HG03460 (cell line): ENCODE results near the gene TBC1D19.
A peak's percentile ranks its signal among the peaks of the same experiment; 100 is the strongest.
"Not testable (repeated sequence)": the region's sequence is repeated elsewhere in the genome, so short reads cannot be mapped to it uniquely, and the experiment has no call there.

Source experiments
- ATAC-seq: cut with Tn5 transposase; IDR thresholded peaks from one replicate; pipeline ENCODE4 v1.9.1; 2021; ENCODE audit not compliant: unreplicated experiment

TBC1D19 gene

GRCh38 chr4:26679040-26679695 lies 95.3 kb downstream of the TBC1D19 start:
- not testable (repeated sequence) for ATAC-seq

- ATAC-seq: no peak
Observed at GRCh38 chr4:26682436-26682835, 98.6 kb downstream of the TBC1D19 start.

- no peak for ATAC-seq
Observed at GRCh38 chr4:26685250-26685649, 101.4 kb downstream of the TBC1D19 start.

GRCh38 chr4:26687728-26688127 lies 103.8 kb downstream of the TBC1D19 start:
- no peak for ATAC-seq

GRCh38 chr4:26690506-26690905 lies 106.6 kb downstream of the TBC1D19 start:
- ATAC-seq: no peak

GRCh38 chr4:26692014-26692726 lies 108.3 kb downstream of the TBC1D19 start:
- no peak for ATAC-seq

GRCh38 chr4:26694131-26694530 lies 110.2 kb downstream of the TBC1D19 start:
- not testable (repeated sequence) for ATAC-seq

GRCh38 chr4:26700110-26700509 lies 116.2 kb downstream of the TBC1D19 start:
- no peak for ATAC-seq

GRCh38 chr4:26701095-26701494 lies 117.2 kb downstream of the TBC1D19 start:
- ATAC-seq: no peak

- ATAC-seq: no peak
Observed at GRCh38 chr4:26701786-26702227, 117.9 kb downstream of the TBC1D19 start.

- ATAC-seq: no peak
Observed at GRCh38 chr4:26707342-26707741, 123.5 kb downstream of the TBC1D19 start.

- no peak for ATAC-seq
Observed at GRCh38 chr4:26709246-26709645, 125.4 kb downstream of the TBC1D19 start.

- no peak for ATAC-seq
Observed at GRCh38 chr4:26713563-26714151, 129.8 kb downstream of the TBC1D19 start.

GRCh38 chr4:26715636-26716242 lies 131.9 kb downstream of the TBC1D19 start:
- no peak for ATAC-seq

- no peak for ATAC-seq
Observed at GRCh38 chr4:26717332-26717731, 133.4 kb downstream of the TBC1D19 start.

GRCh38 chr4:26719954-26720552 lies 136.2 kb downstream of the TBC1D19 start:
- ATAC-seq: no peak

- ATAC-seq: no peak
Observed at GRCh38 chr4:26721685-26722084, 137.8 kb downstream of the TBC1D19 start.

GRCh38 chr4:26723216-26723615 lies 139.3 kb downstream of the TBC1D19 start:
- ATAC-seq: peak; percentile 95

- no peak for ATAC-seq
Observed at GRCh38 chr4:26724534-26724933, 140.7 kb downstream of the TBC1D19 start.

GRCh38 chr4:26726655-26727387 lies 142.9 kb downstream of the TBC1D19 start:
- no peak for ATAC-seq

GRCh38 chr4:26727844-26728243 lies 144.0 kb downstream of the TBC1D19 start:
- ATAC-seq: no peak
